ENCODE results near the gene ODF4.
"Not testable (repeated sequence)": the region's sequence is repeated elsewhere in the genome, so short reads cannot be mapped to it uniquely, and the experiment has no call there.

ODF4 gene

GRCh38 chr17:8326511-8327302, 12.9 kb upstream of the ODF4 start:
- DNase-seq (ENCODE audit: low read depth in 2 of 2), result no peak

GRCh38 chr17:8327303-8327649, 12.4 kb upstream of the ODF4 start:
- DNase-seq (ENCODE audit: low read depth in 2 of 2), result no peak

- DNase-seq (ENCODE audit: low read depth in 2 of 2), result no peak
These were observed 7.5 kb upstream of the ODF4 start for GRCh38 chr17:8332128-8332527.

GRCh38 chr17:8332688-8333087, 7.0 kb upstream of the ODF4 start:
- DNase-seq (ENCODE audit: low read depth in 2 of 2), result no peak

- DNase-seq (ENCODE audit: low read depth in 2 of 2), result no peak
These were observed 6.4 kb upstream of the ODF4 start for GRCh38 chr17:8333281-8333680.

GRCh38 chr17:8337802-8338752, 1.6 kb upstream of the ODF4 start:
- no peak for DNase-seq (ENCODE audit: low read depth in 2 of 2)

- DNase-seq (ENCODE audit: low read depth in 2 of 2), result no peak
These were observed 893 bp upstream of the ODF4 start for GRCh38 chr17:8338753-8339140.

GRCh38 chr17:8341456-8341855, 1.8 kb downstream of the ODF4 start:
- no peak for DNase-seq (ENCODE audit: low read depth in 2 of 2)

- no peak for DNase-seq (ENCODE audit: low read depth in 2 of 2)
These were observed 5.5 kb downstream of the ODF4 start for GRCh38 chr17:8345052-8345690.

- DNase-seq (ENCODE audit: low read depth in 2 of 2), result no peak
These were observed 6.5 kb downstream of the ODF4 start for GRCh38 chr17:8345951-8346665.

GRCh38 chr17:8347001-8347400, 7.4 kb downstream of the ODF4 start:
- not testable (repeated sequence) for DNase-seq (ENCODE audit: low read depth in 2 of 2)

- no peak for DNase-seq (ENCODE audit: low read depth in 2 of 2)
These were observed 10.7 kb downstream of the ODF4 start for GRCh38 chr17:8350339-8350738.

GRCh38 chr17:8353736-8354135, 14.1 kb downstream of the ODF4 start:
- no peak for DNase-seq (ENCODE audit: low read depth in 2 of 2)

- no peak for DNase-seq (ENCODE audit: low read depth in 2 of 2)
These were observed 14.6 kb downstream of the ODF4 start for GRCh38 chr17:8354236-8354635.

- no peak for DNase-seq (ENCODE audit: low read depth in 2 of 2)
These were observed 18.3 kb downstream of the ODF4 start for GRCh38 chr17:8357910-8358309.

- DNase-seq (ENCODE audit: low read depth in 2 of 2), result no peak
These were observed 20.1 kb downstream of the ODF4 start for GRCh38 chr17:8359769-8360168.

GRCh38 chr17:8360260-8360659, 20.6 kb downstream of the ODF4 start:
- DNase-seq (ENCODE audit: low read depth in 2 of 2), result no peak

- DNase-seq (ENCODE audit: low read depth in 2 of 2), result no peak
These were observed 21.1 kb downstream of the ODF4 start for GRCh38 chr17:8360751-8361150.

- no peak for DNase-seq (ENCODE audit: low read depth in 2 of 2)
These were observed 23.2 kb downstream of the ODF4 start for GRCh38 chr17:8362651-8363332.

GRCh38 chr17:8365143-8365542, 25.5 kb downstream of the ODF4 start:
- DNase-seq (ENCODE audit: low read depth in 2 of 2), result no peak

GRCh38 chr17:8366231-8366630, 26.6 kb downstream of the ODF4 start:
- no peak for DNase-seq (ENCODE audit: low read depth in 2 of 2)
